Measurements from ENCODE around the gene SLC6A1.

The SLC6A1 gene

GRCh38 chr3:10993729-10994065 lies 1.1 kb downstream of the SLC6A1 start:
- no peak for DNase-seq (ENCODE audit: low read depth in 2 of 2)

GRCh38 chr3:10994306-10994705 lies 1.8 kb downstream of the SLC6A1 start:
- DNase-seq (ENCODE audit: low read depth in 2 of 2): no peak

- DNase-seq (ENCODE audit: low read depth in 2 of 2): no peak
These were observed 3.3 kb downstream of the SLC6A1 start for GRCh38 chr3:10995871-10996270.

GRCh38 chr3:10996345-10997013 lies 3.9 kb downstream of the SLC6A1 start:
- no peak for DNase-seq (ENCODE audit: low read depth in 2 of 2)

- no peak for DNase-seq (ENCODE audit: low read depth in 2 of 2)
These were observed 4.6 kb downstream of the SLC6A1 start for GRCh38 chr3:10997196-10997595.

GRCh38 chr3:10998542-10998941 lies 6.0 kb downstream of the SLC6A1 start:
- no peak for DNase-seq (ENCODE audit: low read depth in 2 of 2)

- no peak for DNase-seq (ENCODE audit: low read depth in 2 of 2)
These were observed 6.9 kb downstream of the SLC6A1 start for GRCh38 chr3:10999221-11000107.

- DNase-seq (ENCODE audit: low read depth in 2 of 2): no peak
These were observed 8.0 kb downstream of the SLC6A1 start for GRCh38 chr3:11000528-11000927.

GRCh38 chr3:11001020-11001657 lies 8.6 kb downstream of the SLC6A1 start:
- no peak for DNase-seq (ENCODE audit: low read depth in 2 of 2)

GRCh38 chr3:11001658-11002021 lies 9.1 kb downstream of the SLC6A1 start:
- no peak for DNase-seq (ENCODE audit: low read depth in 2 of 2)

GRCh38 chr3:11002371-11002807 lies 9.8 kb downstream of the SLC6A1 start:
- DNase-seq (ENCODE audit: low read depth in 2 of 2): no peak

GRCh38 chr3:11004563-11004962 lies 12.0 kb downstream of the SLC6A1 start:
- no peak for DNase-seq (ENCODE audit: low read depth in 2 of 2)

- DNase-seq (ENCODE audit: low read depth in 2 of 2): no peak
These were observed 13.2 kb downstream of the SLC6A1 start for GRCh38 chr3:11005686-11006256.

- no peak for DNase-seq (ENCODE audit: low read depth in 2 of 2)
These were observed 14.7 kb downstream of the SLC6A1 start for GRCh38 chr3:11006986-11007933.

- no peak for DNase-seq (ENCODE audit: low read depth in 2 of 2)
These were observed 17.4 kb downstream of the SLC6A1 start for GRCh38 chr3:11009898-11010297.

GRCh38 chr3:11010426-11011165 lies 18.0 kb downstream of the SLC6A1 start:
- DNase-seq (ENCODE audit: low read depth in 2 of 2): no peak

GRCh38 chr3:11014253-11014652 lies 21.7 kb downstream of the SLC6A1 start:
- DNase-seq (ENCODE audit: low read depth in 2 of 2): no peak

- DNase-seq (ENCODE audit: low read depth in 2 of 2): no peak
These were observed 22.2 kb downstream of the SLC6A1 start for GRCh38 chr3:11014752-11015151.

- DNase-seq (ENCODE audit: low read depth in 2 of 2): no peak
These were observed 22.8 kb downstream of the SLC6A1 start for GRCh38 chr3:11015369-11015768.

- no peak for DNase-seq (ENCODE audit: low read depth in 2 of 2)
These were observed 24.2 kb downstream of the SLC6A1 start for GRCh38 chr3:11016727-11017126.
